PC-3 (cell line): Measurements from ENCODE around the gene HDAC9. TPM values are rescaled to one million over a fixed set of nuclear protein-coding genes. Genes with fewer than 3 reads are reported as not detected.

Experiments used
- ATAC-seq: fragments of 200-7000 bp; cut with Tn5 transposase; 2 replicates; pipeline ENCODE4 v1.9.1; 2020; ENCODE audit warnings: mild to moderate bottlenecking, moderate library complexity
- BruUV-seq: library from RNA; stranded (reverse); fragments of 400-500 nt; replicated peaks from 2 replicates; lab custom pipeline; 2021; lab: Mats Ljungman, UMichigan
- CTCF ChIA-PET: fragments of 300-600 bp; sonication (Branson Sonifier 250); formaldehyde crosslinking; loops from one replicate; lab custom pipeline; 2022; ENCODE audit warnings: antibody characterized with exemption; lab: Charles Lee
- POLR2A ChIA-PET: fragments of 300-600 bp; sonication (Branson Sonifier 250); formaldehyde crosslinking; loops from one replicate; lab custom pipeline; 2022; ENCODE audit warnings: antibody characterized with exemption; ENCODE audit not compliant: unreplicated experiment; lab: Charles Lee
- DNase-seq: peaks from one replicate; pipeline ENCODE4 v3.0.0-alpha.2; 2015
- H2AFZ ChIP-seq: fragments of 300-600 bp; sonication (generic); 2 replicates; pipeline ENCODE4 v1.6.0; 2016; ENCODE audit warnings: antibody characterized with exemption, low read length
- H3F3A ChIP-seq: fragments of 300-600 bp; sonication (generic); one replicate; pipeline ENCODE4 v1.6.0; 2017; ENCODE audit warnings: antibody characterized with exemption, low read length, control low read depth, mild to moderate bottlenecking; ENCODE audit not compliant: unreplicated experiment
- H3K27ac ChIP-seq: fragments of 300-600 bp; sonication (generic); 2 replicates; pipeline ENCODE4 v1.5.1; 2016; ENCODE audit warnings: mild to moderate bottlenecking, low read length
- H3K27me3 ChIP-seq: fragments of 300-600 bp; sonication (generic); 2 replicates; pipeline ENCODE4 v1.6.1; 2016; ENCODE audit warnings: low read length, mixed read lengths
- H3K36me3 ChIP-seq: fragments of 300-600 bp; sonication (generic); 2 replicates; pipeline ENCODE4 v1.6.1; 2016; ENCODE audit warnings: low read depth, mixed run types, low read length, mixed read lengths
- H3K4me1 ChIP-seq: fragments of 300-600 bp; sonication (generic); 2 replicates; pipeline ENCODE4 v1.5.1; 2016; ENCODE audit warnings: low read length; ENCODE audit not compliant: insufficient read depth
- H3K4me2 ChIP-seq: fragments of 300-600 bp; sonication (generic); 2 replicates; pipeline ENCODE4 v1.6.0; 2016; ENCODE audit warnings: low read length
- H3K4me3 ChIP-seq: fragments of 300-600 bp; sonication (generic); 2 replicates; pipeline ENCODE4 v1.5.1; 2016; ENCODE audit warnings: mild to moderate bottlenecking, low read length, mixed read lengths
- H3K79me2 ChIP-seq: fragments of 300-600 bp; sonication (generic); 2 replicates; pipeline ENCODE4 v1.6.1; 2017; ENCODE audit warnings: low read length, mixed read lengths
- H3K9ac ChIP-seq: fragments of 300-600 bp; sonication (generic); 2 replicates; pipeline ENCODE4 v1.6.0; 2016; ENCODE audit warnings: mild to moderate bottlenecking, low read length
- H3K9me2 ChIP-seq: fragments of 300-600 bp; sonication (generic); replicated peaks from 2 replicates; pipeline ENCODE4 v1.6.1; 2016; ENCODE audit warnings: mixed run types, low read length, mixed read lengths
- H3K9me3 ChIP-seq: fragments of 300-600 bp; sonication (generic); 2 replicates; pipeline ENCODE4 v1.6.1; 2016; ENCODE audit warnings: low read length, mixed read lengths
- H4K20me1 ChIP-seq: fragments of 300-600 bp; sonication (generic); 2 replicates; pipeline ENCODE4 v1.6.1; 2016; ENCODE audit warnings: low read length, mixed read lengths
- CTCF ChIP-seq: fragments of 300-600 bp; sonication (generic); conservative IDR thresholded peaks from 2 replicates; pipeline ENCODE4 v1.5.1; 2017; ENCODE audit warnings: antibody characterized with exemption, low read depth, mild to moderate bottlenecking, low read length
- EZH2 ChIP-seq: fragments of 300-600 bp; sonication (generic); IDR thresholded peaks from one replicate; pipeline ENCODE4 v1.6.1; 2017; ENCODE audit warnings: antibody characterized with exemption, mild to moderate bottlenecking, low read length; ENCODE audit not compliant: unreplicated experiment
- EZH2phosphoT487 ChIP-seq: fragments of 300-600 bp; sonication (generic); IDR thresholded peaks from 2 replicates; pipeline ENCODE4 v1.6.1; 2018; ENCODE audit warnings: mild to moderate bottlenecking, antibody characterized with exemption, low read length, borderline replicate concordance
- intact Hi-C: fragments of 100-400 bp; cut with micrococcal nuclease; formaldehyde crosslinking; loops from 2 replicates; pipeline ENCODE4 v1.9.0; 2023
- total RNA-seq: library from RNA; depleted of rRNA; stranded (reverse); fragments of >200 nt; gene quantifications from 2 replicates; pipeline ENCODE4 v1.2.3, GENCODE V29; 2014

Gene HDAC9
- total RNA-seq, 1 experiment from 2014 or later = 7.8 TPM

- Histone ChIP-seq H3F3A (no peaks in the 10 kb centered on the region), H4K20me1 (no peaks in the 10 kb centered on the region), H3K9ac (no peak overlapping the region), H3K27ac (no peak overlapping the region), H3K9me2 (no peaks in the 10 kb centered on the region), H2AFZ (no peak overlapping the region), H3K4me1 (peaks cover 19% of the 10 kb centered on the region), H3K36me3 (no peaks in the 10 kb centered on the region), H3K4me2 (no peak overlapping the region), H3K4me3 (no peak overlapping the region), H3K79me2 (no peaks in the 10 kb centered on the region), H3K9me3 (no peaks in the 10 kb centered on the region), H3K27me3 (no peaks in the 10 kb centered on the region)
- ATAC-seq (no peak), DNase-seq (no peak)
- no TSS peak for BruUV-seq
- CTCF ChIA-PET = no interaction called here
- intact Hi-C loops = no loop called here
- POLR2A ChIA-PET = no interaction called here
- no peak for TF ChIP-seq EZH2phosphoT487
- TF ChIP-seq CTCF = no peak
- no peak for TF ChIP-seq EZH2
Observed at GRCh38 chr7:18828994-18829857, 333.7 kb downstream of the HDAC9 start.

- H3K4me3 ChIP-seq = no peak overlapping the region
- H3K4me2 ChIP-seq = no peak overlapping the region
- intact Hi-C loops = no loop called here
- H2AFZ ChIP-seq = no peak overlapping the region
- no TSS peak for BruUV-seq
- no peaks in the 10 kb centered on the region for H3K79me2 ChIP-seq
- H3K4me1 ChIP-seq = peaks cover 15% of the 10 kb centered on the region
- POLR2A ChIA-PET = no interaction called here
- H3F3A ChIP-seq = no peaks in the 10 kb centered on the region
- H3K9me3 ChIP-seq = no peaks in the 10 kb centered on the region
- DNase-seq = no peak
- no peaks in the 10 kb centered on the region for H4K20me1 ChIP-seq
- H3K9ac ChIP-seq = no peak overlapping the region
- TF ChIP-seq EZH2 (no peak), EZH2phosphoT487 (no peak), CTCF (no peak)
- CTCF ChIA-PET = no interaction called here
- no peak for ATAC-seq
- no peaks in the 10 kb centered on the region for H3K9me2 ChIP-seq
- no peaks in the 10 kb centered on the region for H3K27me3 ChIP-seq
- H3K27ac ChIP-seq = no peak overlapping the region
- no peaks in the 10 kb centered on the region for H3K36me3 ChIP-seq
Observed at GRCh38 chr7:18829858-18830285, 334.3 kb downstream of the HDAC9 start.

- TF ChIP-seq CTCF (no peak), EZH2phosphoT487 (no peak), EZH2 (no peak)
- BruUV-seq = no TSS peak
- Histone ChIP-seq H2AFZ (no peak overlapping the region), H3K9ac (no peak overlapping the region), H3F3A (no peaks in the 10 kb centered on the region), H4K20me1 (no peaks in the 10 kb centered on the region), H3K9me2 (no peaks in the 10 kb centered on the region), H3K4me2 (no peak overlapping the region), H3K4me1 (peaks cover 15% of the 10 kb centered on the region), H3K9me3 (no peaks in the 10 kb centered on the region), H3K4me3 (no peak overlapping the region), H3K27ac (no peak overlapping the region), H3K27me3 (no peaks in the 10 kb centered on the region), H3K36me3 (no peaks in the 10 kb centered on the region), H3K79me2 (no peaks in the 10 kb centered on the region)
- CTCF ChIA-PET = no interaction called here
- ATAC-seq (no peak), DNase-seq (no peak)
- POLR2A ChIA-PET = interaction anchor here (0.6 kb wide), 1 partner anchor 269 kb away, joined by 3 read pairs; no protein-coding TSS in a partner anchor
- intact Hi-C loops = no loop called here
Observed at GRCh38 chr7:18831419-18831818, 335.9 kb downstream of the HDAC9 start.
